Activated CD4-positive, CD25-positive, alpha-beta regulatory T cell treated with anti-CD3 and anti-CD28 coated beads, Interleukin-2, amount 50 U/mL, for 72 hours (primary cell): ENCODE measurements around the gene PRAMEF20.

ENCODE experiments used
- DNase-seq: peaks from one replicate; pipeline ENCODE4 v3.0.0; 2021

Gene PRAMEF20

GRCh38 chr1:13465515-13465914 lies 55.3 kb downstream of the PRAMEF20 start:
- DNase-seq = no peak

- no peak for DNase-seq
Observed at GRCh38 chr1:13469343-13469742, 59.1 kb downstream of the PRAMEF20 start.
